GM12878 (cell line): Measurements from ENCODE around the gene XIRP1. TPM values are rescaled to one million over a fixed set of nuclear protein-coding genes. Genes with fewer than 3 reads are reported as not detected.

Source experiments
- ATAC-seq: fragments of 200-7000 bp; cut with Tn5 transposase; 3 replicates; pipeline ENCODE4 v1.9.1; 2020; ENCODE audit warnings: mild to moderate bottlenecking, moderate library complexity
- BruUV-seq: library from RNA; stranded (reverse); fragments of 400-500 nt; replicated peaks from 2 replicates; lab custom pipeline; 2021; lab: Mats Ljungman, UMichigan
- CTCF ChIA-PET: fragments of 300-600 bp; sonication (Branson Sonifier 250); formaldehyde crosslinking; extraction: SDS; loops from one replicate; lab custom pipeline; 2021; ENCODE audit warnings: inconsistent platforms; lab: Yijun Ruan, JAX
- POLR2A ChIA-PET: fragments of 350-600 bp; formaldehyde crosslinking; extraction: SDS; loops from one replicate; lab custom pipeline; 2021; ENCODE audit warnings: inconsistent platforms; lab: Charles Lee
- RAD21 ChIA-PET: fragments of 300-600 bp; sonication (Branson Sonifier 250); formaldehyde crosslinking; loops from one replicate; lab custom pipeline; 2023; ENCODE audit warnings: antibody characterized with exemption; ENCODE audit not compliant: unreplicated experiment; lab: Charles Lee
- SMC1A ChIA-PET: fragments of 300-600 bp; sonication (Branson Sonifier 250); formaldehyde crosslinking; loops from one replicate; lab custom pipeline; 2023; ENCODE audit not compliant: unreplicated experiment, uncharacterized antibody; lab: Charles Lee
- DNase-seq: peaks from one replicate; pipeline ENCODE4 v3.0.0-alpha.2; 2011; ENCODE audit warnings: low read depth, low spot score
- FAIRE-seq: peaks from 3 replicates; lab custom pipeline; 2011; peaks lifted over from hg19 to GRCh38; lab: Jason Lieb, UNC
- H2AFZ ChIP-seq: 2 replicates; pipeline ENCODE4 v1.6.0; 2011; ENCODE audit warnings: low read depth, low read length, control low read depth; ENCODE audit not compliant: control insufficient read depth
- H3K27ac ChIP-seq: 2 replicates; pipeline ENCODE4 v1.5.1; 2011; ENCODE audit warnings: control low read depth; ENCODE audit not compliant: control insufficient read depth, insufficient read depth
- H3K27me3 ChIP-seq, 2 experiments: replicated peaks in 1 of 2; 2 replicates each; pipeline versions ENCODE4 v1.6.0 to v1.6.1; 2011; ENCODE audit warnings: low read length in 1 of 2; ENCODE audit not compliant: control insufficient read depth in 2 of 2, insufficient read depth in 2 of 2
- H3K36me3 ChIP-seq, 2 experiments: 2 replicates each; pipeline ENCODE4 v1.5.1; 2011; ENCODE audit warnings: low read length in 1 of 2; ENCODE audit not compliant: control insufficient read depth in 2 of 2, insufficient read depth in 2 of 2
- H3K4me1 ChIP-seq: 2 replicates; pipeline ENCODE4 v1.6.1; 2011; ENCODE audit warnings: mild to moderate bottlenecking, low read length, moderate library complexity, mixed read lengths; ENCODE audit not compliant: control insufficient read depth, insufficient read depth
- H3K4me2 ChIP-seq: 2 replicates; pipeline ENCODE4 v1.6.0; 2011; ENCODE audit warnings: control low read depth; ENCODE audit not compliant: control insufficient read depth, insufficient read depth
- H3K4me3 ChIP-seq: fragments of 200-600 bp; sonication (generic); 2 replicates; pipeline ENCODE4 v1.5.1; 2016
- H3K79me2 ChIP-seq: 2 replicates; pipeline ENCODE4 v1.6.0; 2011; ENCODE audit warnings: low read length; ENCODE audit not compliant: control insufficient read depth, insufficient read depth
- H3K9ac ChIP-seq: 2 replicates; pipeline ENCODE4 v1.8.0; 2011; ENCODE audit warnings: low read length, control low read depth, mixed read lengths; ENCODE audit not compliant: control insufficient read depth, insufficient read depth
- H3K9me3 ChIP-seq: replicated peaks from 3 replicates; pipeline ENCODE4 v1.5.1; 2011; ENCODE audit warnings: mild to moderate bottlenecking, low read length; ENCODE audit not compliant: control insufficient read depth, insufficient read depth
- H4K20me1 ChIP-seq: 2 replicates; pipeline ENCODE4 v1.6.0; 2011; ENCODE audit not compliant: control insufficient read depth, insufficient read depth
- BCLAF1 ChIP-seq: fragments of 450-650 bp; IDR thresholded peaks from 2 replicates; pipeline ENCODE4 v1.6.1; 2017; ENCODE audit warnings: antibody characterized with exemption, mild to moderate bottlenecking, moderate library complexity
- FOS ChIP-seq: IDR thresholded peaks from 3 replicates; pipeline ENCODE4 v1.6.1; 2011; ENCODE audit warnings: borderline replicate concordance; ENCODE audit not compliant: insufficient read length; ENCODE audit errors: extremely low read depth
- IRF3 ChIP-seq: fragments of 450-650 bp; IDR thresholded peaks from 2 replicates; pipeline ENCODE4 v1.6.1; 2014; ENCODE audit warnings: mild to moderate bottlenecking
- MEF2B ChIP-seq: fragments of 450-650 bp; IDR thresholded peaks from 2 replicates; pipeline ENCODE4 v1.6.1; 2018; ENCODE audit warnings: mild to moderate bottlenecking, moderate library complexity; ENCODE audit not compliant: partially characterized antibody, poor library complexity, severe bottlenecking
- NFIC ChIP-seq: IDR thresholded peaks from 2 replicates; pipeline ENCODE4 v1.6.1; 2012; ENCODE audit warnings: low read depth, mild to moderate bottlenecking, inconsistent platforms, low read length, moderate library complexity
- NR2C1 ChIP-seq: fragments of 450-650 bp; IDR thresholded peaks from 2 replicates; pipeline ENCODE4 v1.6.1; 2017; ENCODE audit warnings: antibody characterized with exemption, mild to moderate bottlenecking, moderate library complexity
- PBX3 ChIP-seq: IDR thresholded peaks from 2 replicates; pipeline ENCODE4 v1.6.1; 2011; ENCODE audit warnings: mild to moderate bottlenecking, low read depth, low read length, moderate library complexity; ENCODE audit not compliant: insufficient replicate concordance
- POU2F2 ChIP-seq: IDR thresholded peaks from 3 replicates; pipeline ENCODE4 v1.6.1; 2011; ENCODE audit warnings: low read depth, mild to moderate bottlenecking, low read length, borderline replicate concordance
- REST ChIP-seq: IDR thresholded peaks from 2 replicates; pipeline ENCODE4 v1.6.1; 2012; ENCODE audit warnings: mild to moderate bottlenecking, low read depth, low read length
- TBL1XR1 ChIP-seq: IDR thresholded peaks from 2 replicates; pipeline ENCODE4 v1.6.1; 2012; ENCODE audit warnings: low read depth, low read length, improper control_type of control experiment
- WRNIP1 ChIP-seq: IDR thresholded peaks from 2 replicates; pipeline ENCODE4 v1.6.1; 2011; ENCODE audit warnings: low read depth, low read length, improper control_type of control experiment, borderline replicate concordance
- WGBS: methylation state at CpG from one replicate; pipeline ENCODE4 v1.1.6; 2016; ENCODE audit warnings: low lambda C conversion rate; ENCODE audit not compliant: insufficient replicate concordance, insufficient coverage; ENCODE audit errors: missing lambda C conversion rate; 5-methylcytosine and 5-hydroxymethylcytosine counted together
- in situ Hi-C: fragments of 300-500 bp; cut with MboI; formaldehyde crosslinking; loops from 9 replicates; pipeline ENCODE4 v1.14.3; 2018; ENCODE audit warnings: mixed read lengths
- intact Hi-C: fragments of 100-400 bp; cut with micrococcal nuclease; formaldehyde crosslinking; loops from one replicate; pipeline ENCODE4 v1.14.2; 2022; ENCODE audit not compliant: unreplicated experiment
- polyA plus RNA-seq, 11 experiments: library from polyadenylated mRNA; depleted of rRNA in 4 of 11; unstranded in 6 of 11; stranded (reverse) in 5 of 11; fragments of >200 nt; fragmentation: Nextera tagmentation in 4 of 11; fragmentation: Illumina TruSeq in 1 of 11; extraction: Ambion mirVana in 4 of 11; extraction: Trizol in 1 of 11; gene quantifications; 1 replicate in 1 of 11; 2 replicates in 10 of 11; pipeline versions ENCODE4 v1.2.1 to v1.2.3, GENCODE V29; 2011 to 2016; ENCODE audit warnings: inconsistent platforms in 2 of 11, missing spikeins in 2 of 11, low read depth in 1 of 11
- total RNA-seq, 4 experiments: library from RNA; depleted of rRNA in 3 of 4; stranded (reverse); fragments of >200 nt in 3 of 4; fragmentation: Illumina TruSeq in 1 of 4; extraction: Trizol in 1 of 4; gene quantifications; 2 replicates each; pipeline versions ENCODE4 v1.2.1 to v1.2.3, GENCODE V29; 2013 to 2021

XIRP1 gene
- total and polyA plus RNA-seq, 10 of the 15 experiments (the other 5 are each of a cell fraction or from before 2014, with no cell fraction given) = 0.03 to 0.38 (median 0.08) TPM; not detected in 1

- POLR2A ChIA-PET = interaction anchor here (1.2 kb wide), 1 partner anchor 75 kb away, joined by 3 read pairs; no protein-coding TSS in a partner anchor
- intact Hi-C loops = no loop called here
- WGBS = 40% methylated on average over 4 of the region's 4 CpGs
- TF ChIP-seq POU2F2 (no peak), WRNIP1 (no peak), IRF3 (no peak), REST (no peak), FOS (no peak), BCLAF1 (no peak), MEF2B (no peak), TBL1XR1 (no peak), NR2C1 (no peak), NFIC (no peak), PBX3 (no peak)
These were observed 19.1 kb upstream of the XIRP1 start for GRCh38 chr3:39211332-39212130.

More at GRCh38 chr3:39211332-39212130, 19.1 kb upstream of the XIRP1 start:
- no peaks in the 10 kb centered on the region for H3K79me2 ChIP-seq
- peaks cover 2% of the 10 kb centered on the region; the same call in 1 of the 3 replicates for H3K9me3 ChIP-seq
- SMC1A ChIA-PET = interaction anchor here (1.8 to 13.1 kb wide), 3 partner anchors 21 to 78 kb away, joined by 7 to 237 read pairs (median 9); partner anchors contain the start of gene CX3CR1
- no peak overlapping the region for H3K4me3 ChIP-seq
- no peak for ATAC-seq
- H3K27me3 ChIP-seq = no peaks in the 10 kb centered on the region
- FAIRE-seq = no peak
- BruUV-seq = no TSS peak
- RAD21 ChIA-PET = interaction anchor here (1.0 to 5.2 kb wide), 3 partner anchors 20 to 81 kb away, joined by 3 to 31 read pairs (median 27); partner anchors contain the start of gene XIRP1
- no peak overlapping the region for H3K9ac ChIP-seq
- in situ Hi-C loops = no loop called here
- CTCF ChIA-PET = interaction anchor here (1.1 to 15.1 kb wide), 4 partner anchors 20 to 106 kb away, joined by 3 to 389 read pairs (median 10); partner anchors contain the start of gene XIRP1
- H3K4me2 ChIP-seq = no peak overlapping the region
- no peak overlapping the region for H3K27ac ChIP-seq
- H3K36me3 ChIP-seq = no peaks in the 10 kb centered on the region
- H4K20me1 ChIP-seq = no peaks in the 10 kb centered on the region
- H2AFZ ChIP-seq = no peak overlapping the region
- peaks cover 20% of the 10 kb centered on the region for H3K4me1 ChIP-seq
- DNase-seq = no peak
